ENCODE measurements around the gene PPT1. TPM values are rescaled to one million over a fixed set of nuclear protein-coding genes. Genes with fewer than 3 reads are reported as not detected.

The PPT1 gene
- total and polyA plus RNA-seq, 2 of the 13 experiments (the other 11 are each of a cell fraction or from before 2014, with no cell fraction given): 129 TPM

DNA sequence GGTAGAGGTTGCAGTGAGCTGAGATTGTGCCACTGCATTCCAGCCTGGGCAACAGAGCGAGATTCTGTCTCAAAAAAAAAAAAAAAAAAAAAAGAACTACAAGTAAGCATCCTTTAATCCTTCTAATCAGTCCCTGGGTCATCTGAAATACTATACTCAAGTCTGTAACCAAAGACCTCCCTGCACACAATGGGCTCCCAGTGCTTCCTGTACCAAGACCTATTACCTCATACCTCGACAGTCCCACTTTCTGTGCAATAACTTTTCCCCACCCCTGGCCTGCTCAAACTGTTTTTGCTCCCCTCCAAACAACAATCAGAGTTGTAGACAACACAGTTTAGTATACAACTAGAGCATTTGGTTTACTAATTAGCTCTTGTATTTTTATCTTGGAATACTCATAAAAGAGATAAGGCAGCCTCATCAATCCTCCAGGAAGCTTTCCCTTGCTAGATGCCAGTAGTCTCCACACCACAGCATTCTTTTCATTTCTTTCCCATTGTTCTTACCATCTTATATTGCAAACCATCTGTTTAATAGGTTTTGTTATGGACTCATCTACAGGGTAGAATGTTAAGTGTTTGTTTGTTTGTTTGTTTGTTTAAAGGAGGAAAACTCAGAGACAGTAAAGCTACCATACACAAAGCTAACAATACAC, 45.0 kb upstream of the PPT1 start:
- Histone ChIP-seq H3K27me3 (ENCODE audit: control insufficient read depth in 1 of 2, insufficient read depth in 2 of 2, low read length in 2 of 2) (peaks cover 0 to 10% of the 10 kb centered on the region in 2 experiments; a peak in 2 of 5 replicates), H3K27ac (ENCODE audit: extremely low read length, insufficient read depth, low read length) (no peak overlapping the region), H3K9ac (ENCODE audit: insufficient read depth, low read depth, low read length) (no peak overlapping the region), H4K20me1 (ENCODE audit: insufficient read depth, low read length) (no peaks in the 10 kb centered on the region), H3K4me1 (ENCODE audit: insufficient read depth, low read length) (peaks cover 19% of the 10 kb centered on the region), H3K36me3 (replicated peaks in 1 of 2; ENCODE audit: control insufficient read depth in 1 of 2, insufficient read depth in 2 of 2, low read length in 2 of 2) (no peaks in the 10 kb centered on the region), H2AFZ (ENCODE audit: low read length) (no peak overlapping the region), H3K9me3 (ENCODE audit: low read length) (no peaks in the 10 kb centered on the region), H3K4me2 (ENCODE audit: low read depth, low read length) (no peak overlapping the region), H3K4me3 (replicated peaks in 1 of 3; ENCODE audit: insufficient read depth in 1 of 3, low read depth in 2 of 3, low read length in 3 of 3) (no peak overlapping the region), H3K79me2 (ENCODE audit: insufficient read depth, low read length) (no peaks in the 10 kb centered on the region)
- TF ChIP-seq ZNF33B (CRISPR knock-in tag; IDR thresholded peaks at IDR 0.05) (no peak), ARNT2 (CRISPR knock-in tag; IDR thresholded peaks at IDR 0.05; ENCODE audit: low read depth) (no peak), ZFY (CRISPR knock-in tag; IDR thresholded peaks at IDR 0.05) (no peak), BORCS8-MEF2B (CRISPR knock-in tag; IDR thresholded peaks at IDR 0.05) (no peak), DMAP1 (CRISPR knock-in tag; IDR thresholded peaks at IDR 0.05) (no peak)
- 22% methylated on average over 2 of the region's 2 CpGs for WGBS (ENCODE audit: low lambda C conversion rate)
- FAIRE-seq: no peak
- ChIA-PET POLR2A (interaction anchor here (0.5 kb wide), 1 partner anchor 116 kb away, joined by 3 read pairs; the partner anchor contains the start of gene ZMPSTE24), CTCF (ENCODE audit: low intra/inter-chr PET ratio, low total read pairs) (no interaction called here)
- DNase-seq (ENCODE audit: low spot score): no peak
- in situ Hi-C loops (cut with HindIII; ENCODE audit: extremely low pct_ligation_motif_present, low pct_unique_long_range_greater_than_20kb) (loop anchor here (5.0 to 10.0 kb wide), 2 partner anchors 195 to 263 kb away; no protein-coding TSS in a partner anchor), intact Hi-C loops (cut with micrococcal nuclease; ENCODE audit: unreplicated experiment) (loop anchor here (10.0 kb wide), 1 partner anchor 263 kb away; no protein-coding TSS in a partner anchor)
- no peak for ATAC-seq
- BruUV-seq (replicated peaks): no TSS peak

DNA sequence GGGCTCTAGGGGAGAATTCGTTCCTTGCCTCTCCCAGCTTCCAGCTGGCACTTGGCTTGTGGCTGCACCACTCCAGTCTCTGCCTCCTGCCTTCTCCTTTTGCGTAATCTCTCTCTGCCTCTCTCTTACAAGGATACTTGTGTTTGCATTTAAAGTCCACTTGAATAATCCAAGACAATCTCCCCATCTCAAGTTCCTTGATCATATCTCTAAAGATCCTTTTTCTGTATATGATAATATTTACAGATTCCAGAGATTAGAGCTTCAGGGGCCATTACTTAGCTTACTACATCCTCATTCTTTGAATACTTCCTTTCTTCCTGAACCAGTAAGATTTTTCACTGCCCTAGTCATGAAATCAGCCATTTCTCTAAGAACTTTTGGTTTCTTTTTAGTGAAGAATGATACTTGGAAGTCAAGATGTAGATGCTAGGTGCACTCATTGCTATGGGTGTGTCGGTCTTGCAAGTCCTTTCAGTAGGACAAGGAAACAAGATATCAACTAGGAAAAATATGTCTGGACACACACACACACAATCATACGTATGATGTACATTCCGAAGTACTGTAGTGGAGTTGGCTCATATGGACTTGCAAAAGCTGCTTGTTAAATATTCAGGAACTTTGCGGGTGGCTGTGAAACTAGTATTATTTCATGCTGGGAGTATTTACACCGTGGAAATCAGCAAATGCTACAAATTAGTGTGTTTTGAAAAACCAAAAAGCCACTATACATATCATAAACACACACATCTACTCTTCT, 43.3 kb upstream of the PPT1 start:
- FAIRE-seq (no peak), ATAC-seq (peak; percentile 39; the same call in 1 of the 3 replicates), DNase-seq (ENCODE audit: low spot score) (no peak)
- H3K9me3 ChIP-seq (ENCODE audit: low read length): no peaks in the 10 kb centered on the region
- TF ChIP-seq FOXO1 (CRISPR knock-in tag; IDR thresholded peaks at IDR 0.05) (no peak), NBN (conservative IDR thresholded peaks at IDR 0.05) (no peak), GZF1 (CRISPR knock-in tag; IDR thresholded peaks at IDR 0.05) (no peak), JUND (CRISPR knock-in tag; IDR thresholded peaks at IDR 0.05) (no peak), ZNF577 (CRISPR knock-in tag; IDR thresholded peaks at IDR 0.05; ENCODE audit: borderline replicate concordance, low read depth) (no peak), SOX5 (CRISPR knock-in tag; IDR thresholded peaks at IDR 0.05; ENCODE audit: borderline replicate concordance) (no peak), ZFP37 (CRISPR knock-in tag; IDR thresholded peaks at IDR 0.05; ENCODE audit: borderline replicate concordance) (no peak), TEAD2 (CRISPR knock-in tag; IDR thresholded peaks at IDR 0.05) (no peak), SP1 (IDR thresholded peaks at IDR 0.05) (no peak), SP1 (CRISPR knock-in tag; IDR thresholded peaks at IDR 0.05) (no peak)
- TF ChIP-seq, protein P1, sequence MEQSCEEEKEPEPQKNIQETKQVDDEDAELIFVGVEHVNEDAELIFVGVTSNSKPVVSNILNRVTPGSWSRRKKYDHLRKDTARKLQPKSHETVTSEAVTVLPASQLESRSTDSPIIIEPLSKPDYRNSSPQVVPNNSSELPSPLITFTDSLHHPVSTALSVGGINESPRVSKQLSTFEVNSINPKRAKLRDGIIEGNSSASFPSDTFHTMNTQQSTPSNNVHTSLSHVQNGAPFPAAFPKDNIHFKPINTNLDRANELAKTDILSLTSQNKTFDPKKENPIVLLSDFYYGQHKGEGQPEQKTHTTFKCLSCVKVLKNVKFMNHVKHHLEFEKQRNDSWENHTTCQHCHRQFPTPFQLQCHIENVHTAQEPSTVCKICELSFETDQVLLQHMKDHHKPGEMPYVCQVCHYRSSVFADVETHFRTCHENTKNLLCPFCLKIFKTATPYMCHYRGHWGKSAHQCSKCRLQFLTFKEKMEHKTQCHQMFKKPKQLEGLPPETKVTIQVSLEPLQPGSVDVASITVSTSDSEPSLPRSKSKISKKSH (CRISPR knock-in tag; IDR thresholded peaks at IDR 0.05; ENCODE audit: borderline replicate concordance): no peak
- TF ChIP-seq, protein P2, sequence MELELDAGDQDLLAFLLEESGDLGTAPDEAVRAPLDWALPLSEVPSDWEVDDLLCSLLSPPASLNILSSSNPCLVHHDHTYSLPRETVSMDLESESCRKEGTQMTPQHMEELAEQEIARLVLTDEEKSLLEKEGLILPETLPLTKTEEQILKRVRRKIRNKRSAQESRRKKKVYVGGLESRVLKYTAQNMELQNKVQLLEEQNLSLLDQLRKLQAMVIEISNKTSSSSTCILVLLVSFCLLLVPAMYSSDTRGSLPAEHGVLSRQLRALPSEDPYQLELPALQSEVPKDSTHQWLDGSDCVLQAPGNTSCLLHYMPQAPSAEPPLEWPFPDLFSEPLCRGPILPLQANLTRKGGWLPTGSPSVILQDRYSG (CRISPR knock-in tag; IDR thresholded peaks at IDR 0.05): no peak
- H3K4me2 ChIP-seq (ENCODE audit: low read depth, low read length): peak overlapping the region; percentile 30; the same call in 1 of the 2 replicates
- no peak overlapping the region for H3K4me3 ChIP-seq (replicated peaks in 1 of 3; ENCODE audit: insufficient read depth in 1 of 3, low read depth in 2 of 3, low read length in 3 of 3)
- ChIA-PET CTCF (ENCODE audit: low intra/inter-chr PET ratio, low total read pairs) (no interaction called here), POLR2A (no interaction called here)
- no peaks in the 10 kb centered on the region for H3K79me2 ChIP-seq (ENCODE audit: insufficient read depth, low read length)
- peak overlapping the region; percentile 46 for H2AFZ ChIP-seq (ENCODE audit: low read length)
- in situ Hi-C loops (cut with HindIII; ENCODE audit: extremely low pct_ligation_motif_present, low pct_unique_long_range_greater_than_20kb) (loop anchor here (5.0 to 10.0 kb wide), 2 partner anchors 197 to 264 kb away; no protein-coding TSS in a partner anchor), intact Hi-C loops (cut with micrococcal nuclease; ENCODE audit: unreplicated experiment) (loop anchor here (10.0 kb wide), 1 partner anchor 264 kb away; no protein-coding TSS in a partner anchor)
- H3K9ac ChIP-seq (ENCODE audit: insufficient read depth, low read depth, low read length): no peak overlapping the region
- H3K27ac ChIP-seq (ENCODE audit: extremely low read length, insufficient read depth, low read length): no peak overlapping the region
- peaks cover 0 to 8% of the 10 kb centered on the region in 2 experiments; a peak in 2 of 5 replicates for H3K27me3 ChIP-seq (ENCODE audit: control insufficient read depth in 1 of 2, insufficient read depth in 2 of 2, low read length in 2 of 2)
- H4K20me1 ChIP-seq (ENCODE audit: insufficient read depth, low read length): no peaks in the 10 kb centered on the region
- peaks cover 19% of the 10 kb centered on the region for H3K4me1 ChIP-seq (ENCODE audit: insufficient read depth, low read length)
- WGBS (ENCODE audit: low lambda C conversion rate): 30% methylated on average over 7 of the region's 7 CpGs
- H3K36me3 ChIP-seq (replicated peaks in 1 of 2; ENCODE audit: control insufficient read depth in 1 of 2, insufficient read depth in 2 of 2, low read length in 2 of 2): no peaks in the 10 kb centered on the region
- no TSS peak for BruUV-seq (replicated peaks)
